Head of caudate nucleus (tissue), 42 donors: ENCODE measurements around the gene KRT35.

Experiments used
- DNase-seq, 42 donors: peaks; one replicate each; pipeline versions ENCODE4 v3.0.0 to v3.0.0-alpha.2; 2020 to 2021; ENCODE audit warnings: mixed read lengths in 7 of 42
- intact Hi-C: fragments of 100-400 bp; cut with DNase I; formaldehyde crosslinking; loops from one replicate; pipeline ENCODE4 v1.15.0; 2022

Gene KRT35

GRCh38 chr17:41513168-41513547, 32.2 kb upstream of the KRT35 start:
- no peak for DNase-seq
- intact Hi-C loops: no loop called here

- intact Hi-C loops: no loop called here
- DNase-seq: no peak
Observed at GRCh38 chr17:41512546-41513167, 31.7 kb upstream of the KRT35 start.

- intact Hi-C loops: no loop called here
- DNase-seq: no peak
Observed at GRCh38 chr17:41511716-41512115, 30.8 kb upstream of the KRT35 start.

GRCh38 chr17:41511116-41511515, 30.2 kb upstream of the KRT35 start:
- DNase-seq: no peak
- intact Hi-C loops: no loop called here

GRCh38 chr17:41510251-41511065, 29.5 kb upstream of the KRT35 start:
- no peak for DNase-seq
- intact Hi-C loops: no loop called here

- intact Hi-C loops: no loop called here
- DNase-seq: no peak
Observed at GRCh38 chr17:41507315-41507880, 26.4 kb upstream of the KRT35 start.

- intact Hi-C loops: no loop called here
- no peak for DNase-seq
Observed at GRCh38 chr17:41505809-41506767, 25.1 kb upstream of the KRT35 start.

GRCh38 chr17:41505007-41505808, 24.3 kb upstream of the KRT35 start, which contains the start of gene KRT13:
TSS of gene KRT13 (minus strand) at chr17:41505612. CDS start at chr17:41505550, 62 bp downstream.
- DNase-seq: no peak
- intact Hi-C loops: no loop called here

- no peak for DNase-seq
Observed at GRCh38 chr17:41504246-41504977, 23.5 kb upstream of the KRT35 start.

GRCh38 chr17:41503202-41503601, 22.3 kb upstream of the KRT35 start:
- intact Hi-C loops: no loop called here
- no peak for DNase-seq

More at GRCh38 chr17:41504246-41504977, 23.5 kb upstream of the KRT35 start:
- intact Hi-C loops: no loop called here

GRCh38 chr17:41500131-41500911, 19.4 kb upstream of the KRT35 start:
- intact Hi-C loops: no loop called here
- no peak for DNase-seq

- intact Hi-C loops: no loop called here
- no peak for DNase-seq
Observed at GRCh38 chr17:41499714-41500113, 18.8 kb upstream of the KRT35 start.

- intact Hi-C loops: no loop called here
- no peak for DNase-seq
Observed at GRCh38 chr17:41498276-41498675, 17.3 kb upstream of the KRT35 start.

GRCh38 chr17:41496803-41497484, 16.0 kb upstream of the KRT35 start:
- intact Hi-C loops: no loop called here
- peak in 31 of 42 donors; percentile 9 to 59 (median 28) for DNase-seq

GRCh38 chr17:41494524-41494923, 13.6 kb upstream of the KRT35 start:
- DNase-seq: no peak
- intact Hi-C loops: no loop called here

GRCh38 chr17:41492771-41493170, 11.8 kb upstream of the KRT35 start:
- no peak for DNase-seq
- intact Hi-C loops: no loop called here
